IPS-20b (cell line): ENCODE results near the gene NKAIN1.
"Not testable (repeated sequence)": the region's sequence is repeated elsewhere in the genome, so short reads cannot be mapped to it uniquely, and the experiment has no call there.

ENCODE experiments used
- H3K27ac ChIP-seq: one replicate; pipeline ENCODE4 v1.5.1; 2013; ENCODE audit warnings: low read length
- H3K27me3 ChIP-seq: 2 replicates; pipeline ENCODE4 v1.6.1; 2013; ENCODE audit warnings: mild to moderate bottlenecking, low read length, inconsistent platforms; ENCODE audit not compliant: insufficient read depth
- H3K36me3 ChIP-seq: 2 replicates; pipeline ENCODE4 v1.6.1; 2013; ENCODE audit warnings: low read depth, mild to moderate bottlenecking, inconsistent platforms, low read length, moderate library complexity; ENCODE audit not compliant: insufficient read depth
- H3K4me1 ChIP-seq: 2 replicates; pipeline ENCODE4 v1.6.1; 2013; ENCODE audit warnings: mild to moderate bottlenecking, control low read depth, inconsistent platforms, low read length, moderate library complexity; ENCODE audit not compliant: insufficient read depth
- H3K4me3 ChIP-seq: 2 replicates; pipeline ENCODE4 v1.5.1; 2013; ENCODE audit warnings: mild to moderate bottlenecking, low read length, inconsistent platforms
- H3K9ac ChIP-seq: 2 replicates; pipeline ENCODE4 v1.6.1; 2013; ENCODE audit warnings: low read depth, mild to moderate bottlenecking, inconsistent platforms, low read length, moderate library complexity
- H3K9me3 ChIP-seq: 2 replicates; pipeline ENCODE4 v1.6.1; 2013; ENCODE audit warnings: mild to moderate bottlenecking, low read depth, low read length, inconsistent platforms; ENCODE audit not compliant: insufficient read depth

The NKAIN1 gene

GRCh38 chr1:31191281-31191680 lies 48.4 kb downstream of the NKAIN1 start:
- Histone ChIP-seq H3K9me3 (no peaks in the 10 kb centered on the region), H3K4me1 (no peaks in the 10 kb centered on the region), H3K36me3 (no peaks in the 10 kb centered on the region), H3K27me3 (no peaks in the 10 kb centered on the region), H3K4me3 (no peak overlapping the region), H3K27ac (no peak overlapping the region), H3K9ac (no peak overlapping the region)

GRCh38 chr1:31189696-31190674 lies 49.7 kb downstream of the NKAIN1 start:
- Histone ChIP-seq H3K27me3 (no peaks in the 10 kb centered on the region), H3K9me3 (no peaks in the 10 kb centered on the region), H3K4me1 (no peaks in the 10 kb centered on the region), H3K36me3 (no peaks in the 10 kb centered on the region), H3K9ac (no peak overlapping the region), H3K27ac (no peak overlapping the region), H3K4me3 (no peak overlapping the region)

- no peaks in the 10 kb centered on the region for H3K9me3 ChIP-seq
- H3K9ac ChIP-seq = no peak overlapping the region
- no peaks in the 10 kb centered on the region for H3K27me3 ChIP-seq
- H3K4me3 ChIP-seq = no peak overlapping the region
- no peak overlapping the region for H3K27ac ChIP-seq
- H3K36me3 ChIP-seq = peaks cover 14% of the 10 kb centered on the region; the same call in 1 of the 2 replicates
- no peaks in the 10 kb centered on the region for H3K4me1 ChIP-seq
Measured at GRCh38 chr1:31183927-31184554, 55.6 kb downstream of the NKAIN1 start.

GRCh38 chr1:31183126-31183525 lies 56.6 kb downstream of the NKAIN1 start:
- peaks cover 14% of the 10 kb centered on the region; the same call in 1 of the 2 replicates for H3K36me3 ChIP-seq
- H3K27ac ChIP-seq = no peak overlapping the region
- H3K4me1 ChIP-seq = no peaks in the 10 kb centered on the region
- no peaks in the 10 kb centered on the region for H3K27me3 ChIP-seq
- H3K9ac ChIP-seq = no peak overlapping the region
- H3K9me3 ChIP-seq = no peaks in the 10 kb centered on the region
- no peak overlapping the region for H3K4me3 ChIP-seq

DNA sequence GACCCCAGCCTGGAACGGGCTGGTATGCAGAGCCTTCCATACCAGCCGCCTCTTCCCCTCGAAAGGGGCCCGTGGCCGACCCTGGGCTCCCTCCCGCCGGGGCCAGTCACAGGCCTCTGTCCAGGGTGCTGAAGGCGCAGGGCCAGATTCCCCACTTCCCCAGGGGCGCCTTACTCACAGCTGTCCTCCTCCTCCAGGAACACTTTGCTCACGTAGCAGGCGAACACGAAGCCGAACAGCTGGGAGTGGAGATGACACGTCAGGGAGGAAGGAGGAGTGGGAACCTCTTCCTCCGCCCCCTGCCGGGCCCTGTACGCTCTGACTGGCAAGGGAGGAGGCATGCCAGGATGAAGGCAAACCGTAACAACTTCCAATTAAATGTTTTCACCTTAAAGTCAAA lies 57.3 kb downstream of the NKAIN1 start:
- Histone ChIP-seq H3K9ac (no peak overlapping the region), H3K27me3 (no peaks in the 10 kb centered on the region), H3K27ac (no peak overlapping the region), H3K9me3 (no peaks in the 10 kb centered on the region), H3K36me3 (peaks cover 14% of the 10 kb centered on the region; the same call in 1 of the 2 replicates), H3K4me3 (peak overlapping the region; percentile 38; the same call in 1 of the 2 replicates), H3K4me1 (no peaks in the 10 kb centered on the region)

- no peak overlapping the region for H3K27ac ChIP-seq
- H3K4me3 ChIP-seq = peak overlapping the region; percentile 38; the same call in 1 of the 2 replicates
- H3K36me3 ChIP-seq = peaks cover 14% of the 10 kb centered on the region; the same call in 1 of the 2 replicates
- H3K9me3 ChIP-seq = no peaks in the 10 kb centered on the region
- H3K4me1 ChIP-seq = no peaks in the 10 kb centered on the region
- H3K9ac ChIP-seq = no peak overlapping the region
- H3K27me3 ChIP-seq = no peaks in the 10 kb centered on the region
Measured at GRCh38 chr1:31181515-31182343, 58.0 kb downstream of the NKAIN1 start.

GRCh38 chr1:31180338-31180737 lies 59.3 kb downstream of the NKAIN1 start:
- Histone ChIP-seq H3K36me3 (peaks cover 14% of the 10 kb centered on the region; the same call in 1 of the 2 replicates), H3K9me3 (no peaks in the 10 kb centered on the region), H3K4me1 (no peaks in the 10 kb centered on the region), H3K9ac (no peak overlapping the region), H3K27me3 (no peaks in the 10 kb centered on the region), H3K27ac (no peak overlapping the region), H3K4me3 (no peak overlapping the region)

- H3K4me1 ChIP-seq, H3K4me3 ChIP-seq: not testable (repeated sequence)
- H3K36me3 ChIP-seq = peaks cover 14% of the 10 kb centered on the region; the same call in 1 of the 2 replicates
Measured at GRCh38 chr1:31176291-31176690, 63.4 kb downstream of the NKAIN1 start.

DNA sequence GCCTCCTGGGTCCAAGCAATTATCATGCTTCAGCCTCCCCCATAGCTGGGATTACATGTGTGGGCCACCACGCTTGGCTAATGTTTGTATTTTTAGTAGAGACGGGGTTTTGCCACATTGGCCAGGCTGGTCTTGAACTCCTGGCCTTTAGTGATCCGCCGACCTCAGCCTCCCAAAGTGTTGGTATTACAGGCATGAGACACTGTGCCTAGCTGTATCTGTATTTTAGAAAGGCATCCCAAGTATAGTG lies 69.3 kb downstream of the NKAIN1 start:
- no peaks in the 10 kb centered on the region for H3K27me3 ChIP-seq
- H3K36me3 ChIP-seq = no peaks in the 10 kb centered on the region
- H3K4me3 ChIP-seq = no peak overlapping the region
- peak overlapping the region; percentile 9; the same call in 1 of the 2 replicates for H3K9ac ChIP-seq
- H3K27ac ChIP-seq = peak overlapping the region; percentile 70
- peaks cover 6% of the 10 kb centered on the region; the same call in 1 of the 2 replicates for H3K4me1 ChIP-seq
- H3K9me3 ChIP-seq = no peaks in the 10 kb centered on the region

More at GRCh38 chr1:31176291-31176690, 63.4 kb downstream of the NKAIN1 start:
- H3K27me3 ChIP-seq, H3K27ac ChIP-seq, H3K9me3 ChIP-seq, H3K9ac ChIP-seq: not testable (repeated sequence)

- Histone ChIP-seq H3K9me3 (no peaks in the 10 kb centered on the region), H3K36me3 (no peaks in the 10 kb centered on the region), H3K4me3 (no peak overlapping the region), H3K4me1 (peaks cover 6% of the 10 kb centered on the region; the same call in 1 of the 2 replicates), H3K27me3 (no peaks in the 10 kb centered on the region), H3K27ac (no peak overlapping the region), H3K9ac (no peak overlapping the region)
Measured at GRCh38 chr1:31166462-31166861, 73.2 kb downstream of the NKAIN1 start.

GRCh38 chr1:31164291-31164690 lies 75.4 kb downstream of the NKAIN1 start:
- H3K9me3 ChIP-seq = no peaks in the 10 kb centered on the region
- no peak overlapping the region for H3K9ac ChIP-seq
- H3K27ac ChIP-seq = no peak overlapping the region
- H3K4me1 ChIP-seq = no peaks in the 10 kb centered on the region
- H3K36me3 ChIP-seq = no peaks in the 10 kb centered on the region
- H3K27me3 ChIP-seq = no peaks in the 10 kb centered on the region
- no peak overlapping the region for H3K4me3 ChIP-seq
